Measurements from ENCODE around the gene AGRP. TPM values are rescaled to one million over a fixed set of nuclear protein-coding genes. Genes with fewer than 3 reads are reported as not detected.

Gene AGRP
- total and polyA plus RNA-seq, 2 of the 4 experiments (the other 2 are of a cell fraction) = not detected

DNA sequence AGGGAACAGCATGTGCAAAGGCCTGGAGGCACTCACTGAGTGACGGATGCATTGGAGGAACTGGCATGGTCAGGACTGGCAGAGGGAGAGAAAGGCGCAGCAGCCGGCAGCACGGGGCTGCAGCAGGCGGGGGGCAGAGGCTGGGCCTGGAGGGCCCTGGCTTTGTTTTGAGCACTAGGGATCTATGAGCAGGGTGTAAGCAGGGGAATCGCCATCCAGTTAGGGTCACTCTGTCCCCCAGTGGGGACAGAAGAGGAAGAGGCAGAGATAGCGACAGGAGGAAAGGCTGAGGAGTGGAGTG, 38.3 kb downstream of the AGRP start:
- DNase-seq = no peak
- Histone ChIP-seq H2AFZ (replicated peaks; ENCODE audit: low read length, poor library complexity) (no peak overlapping the region), H3K4me3 (ENCODE audit: insufficient read depth, low read depth, low read length) (no peak overlapping the region), H3K4me1 (ENCODE audit: control insufficient read depth, insufficient read depth, low read length) (peaks cover 44% of the 10 kb centered on the region), H3K23ac (ENCODE audit: low read depth, low read length) (no peak overlapping the region), H2BK5ac (ENCODE audit: low read depth, low read length, poor library complexity, severe bottlenecking) (no peak overlapping the region), H3K9me3 (ENCODE audit: control insufficient read depth, insufficient read depth, low read length) (no peaks in the 10 kb centered on the region), H2BK15ac (ENCODE audit: low read depth, low read length) (no peak overlapping the region), H4K5ac (ENCODE audit: low read depth, low read length) (no peak overlapping the region), H2AK5ac (ENCODE audit: low read depth, low read length) (no peak overlapping the region), H3K79me1 (ENCODE audit: low read depth in 1 of 2, low read length in 2 of 2) (peaks cover 0 to 65% of the 10 kb centered on the region in 2 experiments; a peak in 2 of 4 replicates), H3K18ac (ENCODE audit: low read depth, low read length) (no peak overlapping the region), H2BK120ac (ENCODE audit: low read depth, low read length) (no peak overlapping the region), H3K9ac (ENCODE audit: low read depth, low read length) (no peak overlapping the region), H4K20me1 (ENCODE audit: insufficient read depth, low read length) (peaks cover 60% of the 10 kb centered on the region), H3K27ac (ENCODE audit: insufficient read depth, low read length) (no peak overlapping the region), H3K36me3 (ENCODE audit: control insufficient read depth, insufficient read depth, low read length) (peaks cover 10% of the 10 kb centered on the region; the same call in 1 of the 2 replicates), H3K14ac (replicated peaks; ENCODE audit: low read depth, low read length) (no peak overlapping the region), H2BK20ac (ENCODE audit: low read depth, low read length) (no peak overlapping the region), H4K8ac (ENCODE audit: low read depth in 2 of 2, low read length in 2 of 2) (no peak overlapping the region), H2AK9ac (replicated peaks; ENCODE audit: low read depth, low read length, poor library complexity) (no peak overlapping the region), H4K91ac (ENCODE audit: insufficient read depth, low read depth, low read length) (no peak overlapping the region), H3K27me3 (ENCODE audit: control insufficient read depth, insufficient read depth, low read length) (no peaks in the 10 kb centered on the region), H3K9me1 (ENCODE audit: insufficient read depth, low read length) (peaks cover 7% of the 10 kb centered on the region; the same call in 1 of the 2 replicates), H3K4ac (ENCODE audit: low read depth, low read length) (no peak overlapping the region), H3K4me2 (ENCODE audit: low read depth, low read length) (no peak overlapping the region), H3K56ac (ENCODE audit: extremely low read depth, insufficient read depth, low read length) (no peak overlapping the region)
- ATAC-seq (ENCODE audit: low read depth) = no peak
- in situ Hi-C loops (cut with MboI; ENCODE audit: low sequenced_read_pairs) = no loop called here
- BruUV-seq (replicated peaks) = no TSS peak
- dilution Hi-C loops (cut with HindIII; ENCODE audit: low sequenced_read_pairs, unreplicated experiment) = no loop called here
- 98% methylated on average over 7 of the region's 7 CpGs; no CpG with 5 or more reads in 1 of the 2 experiments for WGBS, 2 experiments (ENCODE audit: extremely low coverage in 2 of 2, insufficient read length in 1 of 2)
- intact Hi-C loops (cut with micrococcal nuclease) = no loop called here
- POLR2A ChIA-PET (ENCODE audit: unreplicated experiment) = no interaction called here
- no peak for TF ChIP-seq SMC3 (IDR thresholded peaks at IDR 0.05; ENCODE audit: low read depth, low read length)
- no peak for TF ChIP-seq MXI1 (IDR thresholded peaks at IDR 0.05; ENCODE audit: borderline replicate concordance, low read depth, low read length)
- TF ChIP-seq NFE2L2 (IDR thresholded peaks at IDR 0.05; ENCODE audit: low read depth, low read length) = no peak
- TF ChIP-seq, protein P1, sequence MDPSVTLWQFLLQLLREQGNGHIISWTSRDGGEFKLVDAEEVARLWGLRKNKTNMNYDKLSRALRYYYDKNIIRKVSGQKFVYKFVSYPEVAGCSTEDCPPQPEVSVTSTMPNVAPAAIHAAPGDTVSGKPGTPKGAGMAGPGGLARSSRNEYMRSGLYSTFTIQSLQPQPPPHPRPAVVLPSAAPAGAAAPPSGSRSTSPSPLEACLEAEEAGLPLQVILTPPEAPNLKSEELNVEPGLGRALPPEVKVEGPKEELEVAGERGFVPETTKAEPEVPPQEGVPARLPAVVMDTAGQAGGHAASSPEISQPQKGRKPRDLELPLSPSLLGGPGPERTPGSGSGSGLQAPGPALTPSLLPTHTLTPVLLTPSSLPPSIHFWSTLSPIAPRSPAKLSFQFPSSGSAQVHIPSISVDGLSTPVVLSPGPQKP (IDR thresholded peaks at IDR 0.05; ENCODE audit: borderline replicate concordance, low read depth, low read length) = no peak
- TF ChIP-seq POLR2A (IDR thresholded peaks at IDR 0.05; ENCODE audit: low read depth, low read length) = no peak
- TF ChIP-seq BHLHE40 (IDR thresholded peaks at IDR 0.05; ENCODE audit: low read depth, low read length) = no peak
- TF ChIP-seq CEBPB (IDR thresholded peaks at IDR 0.05; ENCODE audit: low read depth, low read length) = no peak
- CTCF ChIA-PET = no interaction called here
